GM19043 (cell line): Measurements from ENCODE around the gene RRAS.
"Not testable (repeated sequence)": the region's sequence is repeated elsewhere in the genome, so short reads cannot be mapped to it uniquely, and the experiment has no call there.

Experiments used
- ATAC-seq: cut with Tn5 transposase; IDR thresholded peaks from one replicate; pipeline ENCODE4 v1.9.1; 2021; ENCODE audit warnings: low read depth; ENCODE audit not compliant: unreplicated experiment

The RRAS gene

GRCh38 chr19:49633273-49633672, 6.7 kb downstream of the RRAS start:
- not testable (repeated sequence) for ATAC-seq

DNA sequence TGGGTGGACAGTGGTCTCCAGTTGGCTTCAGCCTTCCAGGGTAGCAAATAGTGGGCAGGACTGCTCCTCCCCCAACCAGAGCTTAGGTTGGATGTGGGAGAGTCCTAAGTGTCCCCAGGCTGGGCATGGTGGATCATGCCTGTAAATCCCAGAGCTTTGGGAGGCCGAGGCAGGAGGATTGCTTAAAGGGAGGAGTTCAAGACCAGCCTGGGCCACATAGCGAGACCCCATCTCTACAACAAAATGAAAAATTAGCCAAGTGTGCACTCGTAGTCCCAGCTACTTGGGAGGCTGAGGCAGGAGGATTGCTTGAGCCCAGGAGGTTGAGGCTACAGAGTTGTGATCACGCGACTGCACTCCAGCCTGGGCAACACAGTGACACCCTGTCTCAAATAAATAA, 7.4 kb downstream of the RRAS start:
- no peak for ATAC-seq

- no peak for ATAC-seq
Observed at GRCh38 chr19:49631610-49632192, 8.2 kb downstream of the RRAS start.

DNA sequence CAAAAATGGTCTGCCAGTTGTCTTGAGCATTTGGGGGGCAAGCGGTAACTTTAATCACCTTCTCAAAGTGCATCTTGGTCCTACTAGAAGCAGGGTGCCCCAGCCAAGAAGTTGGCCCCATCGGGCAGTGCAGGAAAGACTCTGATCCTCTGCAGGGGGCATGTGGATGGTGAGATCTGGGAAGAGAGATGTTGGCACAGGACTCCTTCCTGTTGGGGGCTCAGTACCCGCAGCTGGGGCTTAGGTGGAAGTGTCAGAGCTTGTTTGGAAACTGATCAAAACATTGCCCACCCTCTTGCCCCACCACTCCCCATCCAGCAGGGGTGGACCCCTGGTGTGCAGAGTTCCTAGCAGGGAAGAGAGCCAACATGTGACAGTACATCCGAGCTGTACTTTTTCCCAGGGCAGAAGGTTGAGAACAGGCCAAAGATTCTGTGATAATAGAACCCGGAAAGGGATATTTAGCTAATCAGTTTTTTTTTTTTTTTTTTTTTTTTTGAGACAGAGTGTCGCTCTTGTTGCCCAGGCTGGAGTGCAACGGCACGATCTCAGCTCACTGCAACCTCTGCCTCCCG, 8.8 kb downstream of the RRAS start:
- ATAC-seq: no peak

GRCh38 chr19:49629659-49630058, 10.3 kb downstream of the RRAS start:
- no peak for ATAC-seq

DNA sequence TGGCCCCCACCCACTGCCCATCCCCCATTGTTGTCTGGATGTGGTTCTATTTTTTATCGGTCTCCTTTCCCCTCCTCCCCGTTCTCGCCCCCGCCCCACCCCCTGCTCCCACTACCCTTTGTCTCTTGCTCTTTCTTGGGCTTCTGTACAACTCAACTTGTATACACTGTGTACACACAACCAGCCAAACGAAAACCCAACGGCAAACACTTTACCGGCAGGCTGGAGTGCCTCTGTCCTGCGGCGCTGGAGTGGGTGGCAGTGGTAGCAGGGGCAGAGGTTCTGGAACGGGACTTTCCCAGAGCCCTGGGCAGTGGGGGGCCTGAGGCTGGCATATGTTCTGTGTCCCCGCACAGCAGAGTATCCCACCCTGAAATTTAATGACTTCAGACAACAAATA, 13.7 kb downstream of the RRAS start:
- ATAC-seq: no peak

- no peak for ATAC-seq
Observed at GRCh38 chr19:49624967-49625910, 14.7 kb downstream of the RRAS start.

GRCh38 chr19:49617860-49618259, 22.1 kb downstream of the RRAS start:
- ATAC-seq: not testable (repeated sequence)

DNA sequence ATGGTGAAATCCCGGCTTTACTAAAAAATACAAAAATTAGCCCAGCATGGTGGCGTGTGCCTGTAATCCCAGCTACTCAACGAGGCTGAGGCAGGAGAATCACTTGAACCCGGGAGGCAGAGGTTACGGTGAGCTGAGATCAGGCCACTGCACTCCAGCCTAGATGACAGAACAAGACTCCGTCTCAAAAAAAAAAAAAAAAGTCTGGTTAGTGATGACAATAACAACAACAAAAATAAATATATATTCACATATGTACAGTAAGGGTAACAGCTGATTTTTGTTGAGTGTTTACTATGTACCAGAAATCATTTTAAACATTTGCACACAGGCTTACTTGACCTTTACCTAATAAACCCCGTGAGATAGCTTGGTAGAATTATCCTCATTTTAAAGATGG, 23.0 kb downstream of the RRAS start:
- no peak for ATAC-seq

DNA sequence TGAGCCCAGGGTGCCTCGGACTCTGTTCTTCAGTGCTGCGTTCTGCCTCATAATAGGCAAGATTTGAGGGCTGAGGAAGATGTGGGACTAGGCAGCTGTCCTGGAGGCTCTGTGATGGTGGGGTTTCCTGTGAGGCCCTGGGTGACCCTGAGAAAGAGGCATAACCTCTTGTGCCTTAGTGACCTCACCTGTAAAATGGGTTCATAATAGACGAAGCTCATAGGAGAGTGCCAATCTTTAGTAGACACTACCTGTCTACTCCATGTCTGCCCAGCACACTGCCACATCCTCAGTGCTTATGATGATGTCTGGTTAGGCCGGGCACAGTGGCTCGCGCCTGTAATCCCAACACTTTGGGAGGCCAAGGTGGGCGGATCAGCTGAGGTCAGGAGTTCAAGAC, 23.4 kb downstream of the RRAS start:
- no peak for ATAC-seq

DNA sequence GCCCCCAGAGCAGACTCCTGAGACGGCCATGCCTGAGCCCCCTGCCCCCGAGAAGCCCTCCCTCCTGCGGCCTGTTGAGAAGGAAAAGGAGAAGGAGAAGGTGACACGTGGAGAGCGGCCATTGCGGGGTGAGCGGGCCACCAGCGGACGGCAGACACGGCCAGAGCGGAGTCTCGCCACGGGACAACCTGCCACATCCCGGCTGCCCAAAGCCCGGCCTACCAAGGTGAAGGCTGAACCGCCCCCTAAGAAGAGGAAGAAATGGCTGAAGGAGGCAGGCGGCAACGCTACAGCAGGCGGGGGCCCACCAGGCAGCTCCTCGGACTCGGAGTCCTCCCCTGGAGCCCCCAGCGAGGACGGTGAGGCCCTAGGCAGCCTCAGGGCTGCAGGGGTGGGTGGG, 24.1 kb downstream of the RRAS start:
- ATAC-seq: no peak

- ATAC-seq: no peak
Observed at GRCh38 chr19:49614096-49614833, 25.7 kb downstream of the RRAS start.

DNA sequence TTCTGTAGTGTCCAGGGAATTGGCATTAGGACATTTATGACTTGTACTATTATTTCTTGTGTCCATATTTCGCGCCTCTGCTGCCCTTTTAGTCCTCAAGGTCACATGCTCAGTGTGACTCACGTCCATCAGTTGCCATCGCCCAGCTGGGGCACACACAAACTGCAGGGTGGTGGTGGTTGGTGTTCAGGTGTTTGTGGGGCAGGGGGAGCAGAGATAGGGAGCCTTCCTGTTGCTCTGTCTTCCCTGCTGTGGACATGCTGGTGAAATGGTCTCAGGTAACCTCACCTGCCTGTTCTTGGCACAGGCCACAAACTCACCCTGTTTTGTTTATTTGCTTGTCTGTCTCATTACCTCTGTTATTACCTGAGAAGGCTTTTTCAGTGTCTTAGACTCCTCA, 26.6 kb downstream of the RRAS start:
- ATAC-seq: no peak

DNA sequence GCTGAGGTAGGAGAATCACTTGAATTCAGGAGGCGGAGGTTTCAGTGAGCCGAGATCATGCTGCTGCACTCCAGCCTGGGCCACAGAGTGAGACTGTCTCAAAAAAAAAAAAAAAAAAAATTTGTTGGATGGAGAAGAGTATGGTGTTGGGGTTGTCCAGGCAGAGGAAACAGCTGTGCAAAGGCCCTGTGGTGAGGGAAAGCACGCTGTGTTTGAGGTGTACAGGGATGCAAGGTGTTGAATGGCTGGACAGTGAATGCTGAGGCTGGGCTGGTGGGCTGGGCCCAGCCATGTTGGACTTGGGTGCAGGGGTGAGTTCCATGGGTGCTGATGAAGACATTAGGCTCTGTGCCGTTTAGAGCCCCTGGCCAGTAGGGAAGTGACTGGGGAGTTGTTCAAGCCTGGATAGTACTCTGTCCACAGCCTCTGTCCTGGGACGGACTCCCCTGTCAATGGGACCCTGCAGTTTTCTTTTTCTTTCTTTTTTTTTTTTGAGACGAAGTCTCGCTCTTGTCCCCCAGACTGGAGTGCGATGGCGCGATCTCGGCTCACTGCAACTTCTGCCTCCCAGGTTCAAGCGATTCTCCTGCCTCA, 30.3 kb downstream of the RRAS start:
- ATAC-seq: no peak

DNA sequence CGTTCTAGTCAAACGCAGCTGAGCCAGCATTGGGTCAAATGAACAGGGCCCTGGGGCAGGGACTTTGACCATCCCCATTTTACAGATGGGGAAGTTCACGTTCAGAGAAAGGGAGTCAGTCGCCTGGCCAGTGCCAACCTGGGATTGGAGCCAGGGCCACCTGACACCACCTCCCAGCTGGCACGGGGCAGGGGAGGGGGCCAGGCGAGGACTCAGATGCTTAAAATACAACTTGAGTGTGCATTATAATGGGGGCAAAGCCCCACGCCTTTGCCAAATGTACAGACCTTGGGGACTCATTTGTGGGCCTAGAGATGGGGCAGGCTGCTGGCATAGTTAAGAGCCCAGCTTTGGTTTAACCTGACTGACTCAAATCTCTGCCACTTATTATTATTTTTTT, 34.3 kb downstream of the RRAS start:
- ATAC-seq: no peak

DNA sequence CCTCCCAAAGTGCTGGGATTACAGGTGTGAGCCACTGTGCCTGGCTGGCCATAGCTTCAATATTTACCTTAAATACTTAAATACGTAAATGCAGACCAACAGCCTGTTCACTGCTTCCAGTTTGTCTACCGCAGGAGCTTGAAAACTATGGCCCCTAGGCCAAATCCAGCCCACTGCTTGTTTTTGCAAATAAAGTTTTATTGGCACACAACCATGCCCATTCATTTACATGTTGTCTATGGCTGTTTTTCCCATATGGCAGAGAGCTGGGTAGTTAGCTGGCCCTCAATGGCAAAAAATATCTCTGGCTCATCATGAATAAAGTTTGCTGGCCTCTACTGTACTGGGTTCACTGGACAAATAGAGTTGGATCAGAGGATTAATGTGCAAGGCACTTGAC, 37.1 kb downstream of the RRAS start:
- ATAC-seq: no peak

- ATAC-seq: no peak
Observed at GRCh38 chr19:49601482-49602038, 38.4 kb downstream of the RRAS start.

- no peak for ATAC-seq
Observed at GRCh38 chr19:49599378-49600295, 40.3 kb downstream of the RRAS start.

DNA sequence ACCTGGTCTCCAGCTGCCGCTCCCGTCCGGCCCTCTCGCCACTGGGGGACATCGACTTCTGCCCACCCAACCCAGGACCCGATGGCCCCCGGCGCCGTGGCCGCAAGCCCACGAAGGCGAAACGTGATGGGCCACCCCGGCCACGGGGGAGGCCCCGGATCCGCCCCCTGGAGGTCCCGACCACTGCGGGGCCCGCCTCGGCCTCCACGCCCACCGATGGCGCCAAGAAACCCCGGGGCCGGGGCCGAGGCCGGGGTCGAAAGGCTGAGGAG, 42.3 kb downstream of the RRAS start:
- no peak for ATAC-seq
